ENCODE data around the gene GPN3.
"Not testable (repeated sequence)": the region's sequence is repeated elsewhere in the genome, so short reads cannot be mapped to it uniquely, and the experiment has no call there.

Gene GPN3

DNA sequence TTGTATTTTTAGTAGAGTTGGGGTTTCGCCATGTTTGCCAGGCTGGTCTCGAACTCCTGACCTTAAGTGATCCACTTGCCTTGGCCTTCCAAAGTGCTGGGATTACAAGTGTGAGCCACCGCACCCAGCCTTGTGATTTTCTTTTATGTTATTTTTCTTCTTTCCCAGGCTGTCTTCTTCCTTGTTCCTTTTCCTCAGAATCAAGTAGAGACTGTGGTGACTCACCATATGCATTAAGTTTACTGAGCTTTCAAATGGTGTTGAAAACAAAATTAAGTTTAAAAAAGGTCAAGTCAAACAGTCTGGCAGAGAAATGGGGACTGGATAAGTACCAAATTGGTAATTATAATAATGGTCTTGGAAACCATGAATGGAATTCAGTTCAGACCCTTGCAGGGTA lies 23.6 kb downstream of the GPN3 start:
- no peak for DNase-seq (ENCODE audit: low read depth in 3 of 3)

DNA sequence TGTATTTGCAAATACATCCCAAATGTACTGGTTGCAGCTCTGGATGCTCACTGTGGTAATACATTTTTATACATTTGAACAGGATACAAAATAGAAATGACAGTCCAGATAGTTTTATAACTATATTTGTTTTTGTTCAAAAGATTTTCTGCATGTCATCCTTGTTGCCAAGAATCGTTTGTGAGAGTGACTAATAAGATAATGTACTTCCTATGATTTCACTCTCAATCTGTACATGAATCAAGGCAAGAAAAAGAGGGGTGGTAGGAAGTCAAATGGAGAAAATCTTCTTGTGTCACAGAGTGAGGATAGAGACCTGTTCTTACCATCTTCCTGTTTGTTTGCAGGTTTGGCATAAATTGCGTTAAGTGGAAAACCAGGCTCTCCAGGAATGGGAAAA lies 31.8 kb downstream of the GPN3 start:
- DNase-seq (ENCODE audit: low read depth in 3 of 3) = no peak

DNA sequence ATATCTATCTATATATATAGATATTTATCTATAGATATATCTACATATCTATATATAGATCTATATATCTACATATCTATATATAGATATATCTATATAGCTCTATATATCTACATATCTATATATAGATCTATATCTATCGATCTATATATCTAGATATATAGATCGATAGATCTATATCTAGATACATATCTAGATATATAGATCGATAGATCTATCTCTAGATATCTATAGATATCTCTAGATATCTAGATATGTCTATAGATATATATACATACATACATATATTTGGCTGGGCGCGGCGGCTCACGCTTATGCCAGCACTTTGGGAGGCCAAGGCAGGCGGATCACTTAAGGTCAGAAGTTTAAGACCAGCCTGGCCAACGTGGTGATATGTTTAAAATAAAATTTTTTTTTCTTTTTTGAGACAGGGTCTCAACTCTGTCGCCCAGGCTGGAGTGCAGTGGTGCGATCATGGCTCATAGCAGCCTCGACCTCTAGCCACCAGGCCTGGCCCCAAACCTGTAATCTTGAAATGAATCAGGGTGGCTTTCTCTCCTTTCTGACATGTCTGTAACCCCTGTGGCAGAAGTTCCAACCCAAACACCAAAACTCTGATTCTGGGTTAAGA lies 36.0 kb downstream of the GPN3 start:
- no peak for DNase-seq (ENCODE audit: low read depth in 3 of 3)

DNA sequence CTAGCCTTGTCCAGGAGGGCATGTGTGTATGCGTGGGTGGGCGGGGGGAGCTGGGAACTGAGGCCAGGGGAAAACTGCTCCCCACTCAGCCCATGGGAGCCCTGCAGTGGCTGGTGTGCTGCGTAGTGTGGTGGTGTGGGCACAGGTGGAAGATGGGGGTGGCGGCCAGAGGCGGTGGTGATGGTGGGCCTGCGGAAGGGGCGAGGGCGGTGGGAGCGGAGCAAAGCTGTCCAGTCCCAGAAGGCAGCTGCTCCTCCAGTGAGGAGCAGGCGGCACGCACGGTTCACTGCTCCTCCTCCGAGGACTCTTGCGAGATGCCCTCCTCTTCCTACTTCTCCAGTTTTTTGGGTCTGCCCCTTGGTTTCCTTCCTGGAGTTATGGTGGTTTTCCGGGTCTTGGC lies 38.4 kb downstream of the GPN3 start:
- DNase-seq (ENCODE audit: low read depth in 3 of 3) = not testable (repeated sequence)

DNA sequence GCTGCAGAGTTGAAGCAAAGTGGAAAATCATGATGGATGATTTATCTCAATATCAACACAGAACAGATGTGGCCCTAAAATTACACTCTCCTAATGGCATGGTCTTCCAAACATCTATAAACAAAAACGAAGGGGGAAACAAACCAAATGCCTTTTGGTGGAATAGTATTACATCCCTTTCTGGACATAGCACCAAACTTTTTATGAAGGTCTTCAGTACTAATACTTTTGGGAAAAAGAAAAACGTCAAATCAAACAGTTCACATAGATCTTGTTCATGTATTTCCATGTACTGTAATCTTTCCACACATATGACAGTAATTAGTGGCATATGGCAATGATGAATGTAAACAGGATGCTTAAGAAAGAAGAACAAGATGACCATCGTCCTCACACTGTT lies 41.7 kb downstream of the GPN3 start:
- no peak for DNase-seq (ENCODE audit: low read depth in 3 of 3)

DNA sequence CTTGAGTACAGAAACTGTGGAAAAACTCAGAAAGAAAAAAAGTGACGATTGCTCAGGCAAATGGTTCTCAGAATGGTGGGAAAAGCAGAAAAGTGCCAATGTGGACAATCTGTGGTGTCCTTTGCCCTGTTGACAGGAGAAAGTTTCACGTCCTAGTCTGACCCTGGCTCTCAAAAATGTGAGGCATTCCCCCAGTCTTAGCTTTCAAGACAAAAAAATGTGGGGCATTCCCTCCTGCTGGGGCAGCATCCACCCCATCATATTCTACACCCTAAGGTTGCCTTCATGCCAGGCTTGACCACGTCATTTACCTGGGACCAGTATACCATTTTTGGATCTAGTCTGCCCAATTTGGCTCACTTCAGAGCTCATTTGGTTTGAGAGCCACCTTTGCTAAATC lies 43.8 kb downstream of the GPN3 start:
- DNase-seq (ENCODE audit: low read depth in 3 of 3) = no peak

DNA sequence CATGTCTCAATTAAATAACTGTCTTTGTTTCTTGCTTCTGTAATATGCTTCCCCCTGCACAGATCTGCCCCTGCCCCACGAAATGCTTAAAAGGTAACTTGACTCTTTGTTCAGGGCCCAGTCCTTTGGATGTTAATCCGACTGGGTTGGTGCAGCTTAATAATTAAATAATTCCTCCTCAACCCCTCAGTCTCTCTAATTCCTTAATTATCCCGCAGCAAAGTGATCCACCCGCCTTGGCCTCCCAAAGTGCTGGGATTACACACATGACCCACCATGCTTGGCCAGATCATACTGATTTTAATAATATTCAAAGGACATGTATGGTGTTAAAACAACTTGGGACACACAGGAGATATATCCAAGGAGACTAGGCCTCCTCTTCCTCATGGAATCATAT lies 46.4 kb downstream of the GPN3 start:
- no peak for DNase-seq (ENCODE audit: low read depth in 3 of 3)

DNA sequence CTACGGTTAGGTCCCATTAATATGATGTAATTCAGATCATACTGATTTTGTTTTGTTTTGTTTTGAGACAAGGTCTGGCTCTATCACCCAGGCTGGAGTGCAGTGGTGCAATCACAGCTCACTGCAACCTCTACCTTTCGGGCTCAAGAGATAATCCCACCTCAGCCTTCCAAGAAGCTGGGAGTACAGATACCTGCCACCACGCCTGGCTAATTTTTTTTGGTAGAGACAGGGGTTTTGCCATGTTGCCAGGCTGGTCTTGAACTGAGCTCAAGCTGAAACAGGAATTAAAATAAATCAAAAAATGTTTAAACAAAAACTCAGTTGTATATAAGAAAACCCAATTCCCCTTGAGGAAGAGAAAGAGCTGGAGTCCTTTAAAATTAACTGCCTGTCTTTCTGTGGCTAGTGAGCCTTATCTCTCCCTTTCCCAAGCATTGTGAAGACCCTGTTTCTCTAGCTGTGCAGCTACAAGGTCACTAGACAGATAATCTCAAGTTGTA lies 46.8 kb downstream of the GPN3 start:
- DNase-seq (ENCODE audit: low read depth in 3 of 3) = no peak

DNA sequence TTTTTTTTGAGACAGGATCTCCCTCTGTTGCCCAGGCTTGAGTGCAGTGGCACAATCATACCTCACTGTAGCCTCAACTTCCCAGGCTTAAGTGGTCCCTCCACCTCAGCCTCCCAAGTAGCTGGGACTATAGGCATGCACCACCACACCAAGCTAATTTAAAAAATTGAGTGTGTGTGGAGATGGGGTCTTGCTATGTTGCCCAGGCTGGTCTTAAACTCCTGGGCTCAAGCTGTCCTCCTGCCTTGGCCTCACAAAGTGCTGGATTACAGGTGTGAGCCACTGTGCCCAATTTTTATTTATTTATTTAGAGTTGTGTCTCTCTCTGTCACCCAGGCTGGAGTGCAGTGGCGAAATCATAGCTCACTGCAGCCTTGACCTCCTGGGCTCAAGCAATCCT lies 47.4 kb downstream of the GPN3 start:
- DNase-seq (ENCODE audit: low read depth in 3 of 3) = not testable (repeated sequence)

DNA sequence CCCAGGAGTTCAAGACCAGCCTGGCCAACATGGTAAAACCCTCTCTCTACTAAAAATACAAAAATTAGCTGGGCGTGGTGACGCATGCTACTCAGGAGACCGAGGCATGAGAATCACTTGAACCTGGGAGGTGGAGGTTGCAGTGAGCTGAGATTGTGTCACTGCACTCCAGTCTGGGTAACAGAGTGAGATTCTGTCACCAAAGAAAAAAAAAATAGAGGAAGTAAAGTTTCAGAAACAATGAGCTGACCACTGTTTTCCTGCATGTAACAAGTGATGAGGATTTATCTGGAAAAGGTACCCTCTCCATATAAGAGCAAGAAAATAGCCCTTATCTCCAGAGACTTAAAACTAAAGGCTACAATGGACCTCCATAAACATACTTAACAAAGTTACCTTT lies 50.9 kb downstream of the GPN3 start:
- not testable (repeated sequence) for DNase-seq (ENCODE audit: low read depth in 3 of 3)

DNA sequence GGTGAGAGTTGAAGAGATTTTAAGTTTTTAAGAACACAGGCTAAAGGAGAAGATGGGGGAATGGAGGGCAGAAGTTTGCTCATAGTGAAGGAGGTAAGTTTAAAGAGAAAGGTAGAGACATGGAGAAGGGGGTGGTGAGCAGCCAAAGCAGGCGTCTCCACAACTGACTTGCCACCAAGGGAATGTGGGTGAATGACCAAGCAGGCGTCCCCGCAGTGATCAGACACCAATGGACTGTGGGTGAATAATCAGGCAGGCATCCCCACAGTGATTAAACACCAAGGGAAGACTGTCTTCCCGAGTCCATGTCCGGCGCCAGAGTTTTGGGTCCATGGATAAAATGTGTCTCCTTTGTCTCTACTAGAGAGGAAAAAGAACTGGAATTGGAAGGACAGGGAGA lies 58.0 kb downstream of the GPN3 start:
- DNase-seq (ENCODE audit: low read depth in 3 of 3) = not testable (repeated sequence)

DNA sequence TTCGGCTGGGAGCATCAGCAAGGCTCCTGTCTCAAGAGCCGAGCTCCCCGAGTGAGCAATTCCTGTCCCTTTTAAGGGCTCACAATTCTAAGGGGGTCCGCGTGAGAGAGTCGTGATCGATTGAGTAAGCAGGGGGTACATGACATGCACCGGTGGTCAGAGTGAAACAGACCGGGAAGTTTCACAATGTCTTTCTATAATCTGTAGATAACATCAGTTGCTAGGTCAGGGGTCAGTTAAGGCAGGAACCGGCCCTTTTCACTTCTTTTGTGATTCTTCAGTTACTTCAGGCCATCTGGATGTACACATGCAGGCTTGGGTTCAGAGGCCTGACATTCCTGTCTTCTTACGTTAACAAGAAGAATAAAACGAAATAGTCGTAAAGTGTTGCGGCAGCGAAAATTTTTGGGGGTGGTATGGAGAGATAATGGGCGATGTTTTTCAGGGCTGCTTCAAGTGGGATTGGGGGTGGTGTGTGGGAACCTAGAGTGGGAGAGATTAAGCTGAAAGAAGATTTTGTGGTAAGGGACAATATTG lies 62.9 kb downstream of the GPN3 start:
- not testable (repeated sequence) for DNase-seq (ENCODE audit: low read depth in 3 of 3)

DNA sequence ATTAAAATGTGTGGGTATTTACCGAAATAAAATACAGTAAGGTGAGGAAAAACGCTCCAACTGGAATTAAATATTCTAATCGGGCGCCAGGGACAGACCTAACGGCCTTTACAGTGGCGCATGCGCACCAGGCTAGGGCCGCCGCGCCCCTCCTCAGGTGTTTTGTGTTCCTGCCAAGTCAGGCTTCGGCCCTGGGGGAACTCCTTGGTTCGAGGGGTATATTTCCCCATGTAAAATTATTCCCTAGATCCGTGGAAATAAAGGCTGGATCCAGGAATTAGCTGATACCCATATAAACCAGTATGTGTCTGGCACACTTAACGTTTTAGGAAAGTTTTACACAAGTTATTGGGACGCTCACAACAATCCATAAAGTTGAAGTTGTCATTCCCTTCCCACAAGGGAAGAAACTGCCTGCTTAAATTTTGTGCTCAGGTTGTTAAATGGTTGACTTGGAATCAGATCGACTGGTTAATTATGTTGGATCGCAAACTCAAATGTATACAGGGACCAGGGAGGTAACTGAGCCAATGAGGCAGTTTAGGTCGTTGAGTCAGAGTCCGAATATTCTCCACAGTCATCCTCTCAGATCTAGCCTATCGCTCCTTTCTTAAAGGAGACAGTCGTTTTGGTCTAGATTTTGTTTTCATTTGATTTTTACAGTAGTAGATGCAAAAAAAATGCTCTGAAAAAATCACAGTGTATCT lies 63.9 kb downstream of the GPN3 start:
- DNase-seq (ENCODE audit: low read depth in 3 of 3) = peak; percentile 60 to 66 (median 61)

DNA sequence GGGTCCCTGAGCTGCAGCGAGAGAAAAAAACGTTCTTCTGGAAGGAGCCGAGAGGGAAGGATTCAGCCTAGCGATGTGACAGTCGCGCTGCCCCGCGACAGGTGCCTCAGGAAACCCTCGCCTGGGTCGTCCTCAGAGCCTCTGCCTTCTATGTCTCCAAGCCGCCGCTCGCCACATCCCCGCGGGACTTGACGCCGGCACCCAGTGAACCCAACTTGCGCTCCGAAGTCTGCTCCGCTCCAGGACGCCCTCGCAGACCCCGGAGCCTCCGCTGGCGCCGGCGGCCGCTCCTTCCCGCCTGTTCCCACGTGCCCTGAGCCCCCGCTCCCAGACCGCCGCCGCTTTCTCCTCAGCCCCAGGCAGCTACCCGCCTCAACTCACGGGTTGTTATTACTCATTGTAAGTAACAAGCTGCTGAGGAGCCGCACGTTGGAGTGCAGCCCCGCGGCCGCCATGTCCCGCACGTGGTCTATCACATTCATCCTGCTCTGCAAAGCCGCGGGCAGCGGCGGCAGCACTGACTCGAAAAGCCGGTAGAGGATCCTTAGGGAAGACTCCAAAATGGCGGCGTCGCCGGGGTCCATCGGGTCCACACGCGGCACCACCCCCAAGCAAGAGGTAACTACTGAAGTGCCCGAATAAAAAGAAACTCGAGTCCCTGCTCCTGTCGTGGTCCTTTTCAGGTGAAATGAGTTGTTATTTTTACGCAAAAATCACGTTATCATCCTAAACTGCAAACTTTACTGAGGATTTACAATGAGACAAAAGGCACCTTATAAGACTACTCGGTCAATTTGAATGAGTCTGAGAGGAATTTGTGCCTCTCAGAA lies 64.7 kb downstream of the GPN3 start, which contains the start of gene ANAPC7:
TSS of gene ANAPC7 (minus strand) at position 563 of the 830 bp plus-strand sequence. CDS start at position 482, 81 bp downstream.
- DNase-seq (ENCODE audit: low read depth in 3 of 3) = peak; percentile 75 to 81 (median 78)
